Esophagus muscularis mucosa (tissue), 4 donors: ENCODE measurements around the gene ANKS1A.

ENCODE experiments used
- EP300 ChIP-seq: sonication (generic); formaldehyde crosslinking; IDR thresholded peaks from one replicate; pipeline ENCODE4 v1.6.1; 2017; ENCODE audit warnings: antibody characterized with exemption
- POLR2A ChIP-seq: fragments of 450-650 bp; IDR thresholded peaks from one replicate; pipeline ENCODE4 v1.6.1; 2017; ENCODE audit warnings: antibody characterized with exemption, moderate library complexity, mild to moderate bottlenecking, low read depth
- POLR2AphosphoS5 ChIP-seq, 2 donors: sonication (generic); formaldehyde crosslinking; IDR thresholded peaks; one replicate each; pipeline ENCODE4 v1.6.1; 2017; ENCODE audit warnings: antibody characterized with exemption in 2 of 2
- TF ChIP-seq, protein P1 (sequence below), 3 experiments: fragments of 200-600 bp in 2 of 3; fragments of 450-650 bp in 1 of 3; sonication (generic) in 2 of 3; IDR thresholded peaks; one replicate each; pipeline ENCODE4 v1.5.1; 2017 to 2019; ENCODE audit warnings: antibody characterized with exemption in 3 of 3, mild to moderate bottlenecking in 2 of 3, moderate library complexity in 1 of 3

DNA sequence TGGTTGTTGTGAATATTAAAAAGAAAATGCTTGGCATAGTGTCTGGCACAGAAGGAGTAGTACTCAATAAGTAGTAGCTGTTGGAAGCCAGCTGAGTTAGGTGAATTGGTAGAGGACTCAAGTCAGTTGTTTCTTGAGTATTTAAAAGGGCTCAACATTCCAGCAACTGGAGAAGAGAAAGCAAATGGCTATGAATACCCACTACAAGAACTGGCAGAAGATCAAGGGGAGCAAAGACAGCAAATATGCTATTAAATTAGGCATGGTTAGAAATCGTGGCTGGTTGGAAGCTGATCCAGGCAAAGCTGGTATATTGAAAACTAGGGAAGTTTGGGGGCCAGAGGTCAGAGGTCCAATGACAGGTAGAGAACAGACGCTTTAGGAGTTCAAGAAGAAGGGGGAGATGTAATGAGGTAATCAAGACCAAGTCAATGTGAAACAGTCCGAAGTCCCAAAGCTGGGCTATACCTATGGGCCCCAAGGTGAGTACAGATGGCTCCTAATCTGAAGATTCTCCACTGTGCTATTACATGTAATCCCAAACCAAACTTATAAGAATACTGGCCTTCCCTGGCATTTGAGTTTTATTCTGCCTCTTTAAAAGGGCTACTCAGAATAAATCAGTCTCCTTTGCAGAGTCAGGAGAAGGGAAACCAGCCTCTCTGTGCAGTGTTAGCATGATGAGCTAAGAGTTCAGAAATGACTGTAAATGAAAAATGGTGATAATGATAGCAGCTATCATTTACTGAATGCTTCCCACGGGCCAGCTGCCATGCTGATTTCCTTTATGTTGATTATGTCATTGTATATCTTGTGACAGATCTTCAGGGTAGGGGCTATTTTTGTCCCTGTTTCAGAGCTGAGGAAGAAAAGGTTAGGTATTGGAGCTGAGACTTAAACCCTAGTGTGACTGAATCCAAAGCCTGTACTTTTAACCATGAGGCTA, 122.3 kb downstream of the ANKS1A start:
- TF ChIP-seq, protein P1, sequence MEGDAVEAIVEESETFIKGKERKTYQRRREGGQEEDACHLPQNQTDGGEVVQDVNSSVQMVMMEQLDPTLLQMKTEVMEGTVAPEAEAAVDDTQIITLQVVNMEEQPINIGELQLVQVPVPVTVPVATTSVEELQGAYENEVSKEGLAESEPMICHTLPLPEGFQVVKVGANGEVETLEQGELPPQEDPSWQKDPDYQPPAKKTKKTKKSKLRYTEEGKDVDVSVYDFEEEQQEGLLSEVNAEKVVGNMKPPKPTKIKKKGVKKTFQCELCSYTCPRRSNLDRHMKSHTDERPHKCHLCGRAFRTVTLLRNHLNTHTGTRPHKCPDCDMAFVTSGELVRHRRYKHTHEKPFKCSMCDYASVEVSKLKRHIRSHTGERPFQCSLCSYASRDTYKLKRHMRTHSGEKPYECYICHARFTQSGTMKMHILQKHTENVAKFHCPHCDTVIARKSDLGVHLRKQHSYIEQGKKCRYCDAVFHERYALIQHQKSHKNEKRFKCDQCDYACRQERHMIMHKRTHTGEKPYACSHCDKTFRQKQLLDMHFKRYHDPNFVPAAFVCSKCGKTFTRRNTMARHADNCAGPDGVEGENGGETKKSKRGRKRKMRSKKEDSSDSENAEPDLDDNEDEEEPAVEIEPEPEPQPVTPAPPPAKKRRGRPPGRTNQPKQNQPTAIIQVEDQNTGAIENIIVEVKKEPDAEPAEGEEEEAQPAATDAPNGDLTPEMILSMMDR (IDR thresholded peaks at IDR 0.05) = no peak
- TF ChIP-seq POLR2A (no peak), POLR2AphosphoS5 (IDR thresholded peaks at IDR 0.05) (no peak), EP300 (no peak)
